Lung microvascular endothelial cell (primary cell): Measurements from ENCODE around the gene PSMD12. TPM values are rescaled to one million over a fixed set of nuclear protein-coding genes. Genes with fewer than 3 reads are reported as not detected.
"Not testable (repeated sequence)": the region's sequence is repeated elsewhere in the genome, so short reads cannot be mapped to it uniquely, and the experiment has no call there.

Source experiments
- DNase-seq, 2 donors: peaks; one replicate each; pipeline versions ENCODE4 v3.0.0 to v3.0.0-alpha.2; 2010; ENCODE audit warnings: low read depth in 2 of 2
- total RNA-seq: library from RNA; depleted of rRNA; stranded (reverse); fragments of >200 nt; gene quantifications from 2 replicates; pipeline ENCODE4 v1.2.1, GENCODE V29; 2014

Gene PSMD12
- total RNA-seq, 1 donor from 2014 or later: 21.0 TPM

GRCh38 chr17:67311575-67311974, 54.8 kb downstream of the PSMD12 start:
- no peak for DNase-seq

- DNase-seq: no peak
Measured at GRCh38 chr17:67310406-67310805, 56.0 kb downstream of the PSMD12 start.

GRCh38 chr17:67305446-67306235, 60.7 kb downstream of the PSMD12 start:
- not testable (repeated sequence) for DNase-seq

- DNase-seq: no peak
Measured at GRCh38 chr17:67297454-67297960, 68.9 kb downstream of the PSMD12 start.

GRCh38 chr17:67294451-67295199, 71.8 kb downstream of the PSMD12 start:
- no peak for DNase-seq

- DNase-seq: peak; percentile 63 to 73
Measured at GRCh38 chr17:67293251-67294203, 72.8 kb downstream of the PSMD12 start.

GRCh38 chr17:67290711-67291291, 75.6 kb downstream of the PSMD12 start:
- DNase-seq: no peak

- DNase-seq: no peak
Measured at GRCh38 chr17:67290244-67290643, 76.1 kb downstream of the PSMD12 start.

GRCh38 chr17:67289181-67289876, 77.0 kb downstream of the PSMD12 start:
- DNase-seq: peak; percentile 85 to 88

Other genes starting within 250 kb of the PSMD12 start
- gene HELZ, start 121.4 kb downstream of the PSMD12 start, total RNA-seq: 17.7 and 32.1 TPM in 2 replicates
- 11.8 and 16.1 TPM in 2 replicates for gene PITPNC1, start 10.7 kb upstream of the PSMD12 start, total RNA-seq